Peyer's patch (tissue), 4 donors: ENCODE measurements around the gene ARMH1. TPM values are rescaled to one million over a fixed set of nuclear protein-coding genes. Genes with fewer than 3 reads are reported as not detected.

Experiments used
- DNase-seq, 3 donors: peaks; one replicate each; pipeline ENCODE4 v3.0.0-alpha.2; 2017 to 2019
- H3K27ac ChIP-seq, 4 donors: fragments of 200-600 bp; sonication (generic); one replicate each; pipeline ENCODE4 v1.5.1; 2016 to 2019
- H3K27me3 ChIP-seq, 2 donors: fragments of 200-600 bp; sonication (generic); one replicate each; pipeline ENCODE4 v1.5.1; 2019
- H3K36me3 ChIP-seq, 3 donors: fragments of 200-600 bp; sonication (generic); one replicate each; pipeline ENCODE4 v1.5.1; 2016 to 2019
- H3K4me1 ChIP-seq, 4 donors: fragments of 200-600 bp; sonication (generic); one replicate each; pipeline ENCODE4 v1.5.1; 2016 to 2019
- H3K4me3 ChIP-seq, 4 donors: fragments of 200-600 bp; sonication (generic); 1 replicate in 3 of 4; 2 replicates in 1 of 4; pipeline ENCODE4 v1.5.1; 2016 to 2019; ENCODE audit warnings: mild to moderate bottlenecking in 1 of 4
- H3K9me3 ChIP-seq, 4 donors: fragments of 200-600 bp; sonication (generic); one replicate each; pipeline ENCODE4 v1.5.1; 2016 to 2019; ENCODE audit warnings: mild to moderate bottlenecking in 1 of 4
- CTCF ChIP-seq, 6 experiments: fragments of 450-650 bp in 4 of 6; fragments of 200-600 bp in 2 of 6; sonication (generic) in 1 of 6; IDR thresholded peaks; one replicate each; pipeline ENCODE4 v1.5.1; 2017 to 2019; ENCODE audit warnings: antibody characterized with exemption in 6 of 6, mild to moderate bottlenecking in 3 of 6, moderate library complexity in 1 of 6
- POLR2A ChIP-seq, 2 donors: fragments of 450-650 bp; IDR thresholded peaks; one replicate each; pipeline ENCODE4 v1.5.1; 2017; ENCODE audit warnings: antibody characterized with exemption in 2 of 2, mild to moderate bottlenecking in 2 of 2, moderate library complexity in 2 of 2
- total RNA-seq, 4 donors: library from RNA; depleted of rRNA; stranded (reverse); fragments of >200 nt; gene quantifications; one replicate each; pipeline ENCODE4 v1.1.0, GENCODE V29; 2016

The ARMH1 gene
- total RNA-seq, 4 donors from 2014 or later, result 3.7 to 7.7 (median 4.8) TPM

GRCh38 chr1:44646261-44647110 lies 28.0 kb upstream of the ARMH1 start:
- Histone ChIP-seq H3K4me3 (no peak overlapping the region), H3K4me1 (peaks cover 0 to 52% (median 4%) of the 10 kb centered on the region in 4 donors), H3K27ac (peak overlapping the region; percentile 39 to 88 (median 78)), H3K9me3 (no peaks in the 10 kb centered on the region), H3K36me3 (peaks cover 0 to 90% (median 0%) of the 10 kb centered on the region in 3 donors), H3K27me3 (no peaks in the 10 kb centered on the region)
- DNase-seq, result peak in 1 of 3 donors; percentile 40
- no peak for TF ChIP-seq POLR2A (IDR thresholded peaks at IDR 0.05)
- no peak for TF ChIP-seq CTCF (IDR thresholded peaks at IDR 0.05)

- Histone ChIP-seq H3K27ac (peak overlapping the region in 2 of 4 donors; percentile 46 to 72), H3K9me3 (no peaks in the 10 kb centered on the region), H3K4me3 (no peak overlapping the region), H3K36me3 (peaks cover 0 to 76% (median 0%) of the 10 kb centered on the region in 3 donors), H3K27me3 (no peaks in the 10 kb centered on the region), H3K4me1 (peaks cover 0 to 65% (median 4%) of the 10 kb centered on the region in 4 donors)
- DNase-seq, result peak in 1 of 3 donors; percentile 56
- no peak for TF ChIP-seq CTCF (IDR thresholded peaks at IDR 0.05)
- no peak for TF ChIP-seq POLR2A (IDR thresholded peaks at IDR 0.05)
Measured at GRCh38 chr1:44647896-44648295, 26.6 kb upstream of the ARMH1 start.

GRCh38 chr1:44648529-44649250 lies 25.8 kb upstream of the ARMH1 start:
- no peaks in the 10 kb centered on the region for H3K9me3 ChIP-seq
- H3K36me3 ChIP-seq, result peaks cover 0 to 68% (median 0%) of the 10 kb centered on the region in 3 donors
- H3K4me1 ChIP-seq, result peaks cover 0 to 60% (median 4%) of the 10 kb centered on the region in 4 donors
- H3K4me3 ChIP-seq, result no peak overlapping the region
- peak in 1 of 2 donors; percentile 22 for TF ChIP-seq POLR2A (IDR thresholded peaks at IDR 0.05)
- no peak for TF ChIP-seq CTCF (IDR thresholded peaks at IDR 0.05)
- peak overlapping the region in 2 of 4 donors; percentile 72 to 80 for H3K27ac ChIP-seq
- no peaks in the 10 kb centered on the region for H3K27me3 ChIP-seq
- peak in 2 of 3 donors; percentile 73 to 76 for DNase-seq

GRCh38 chr1:44649788-44650158 lies 24.7 kb upstream of the ARMH1 start:
- peak overlapping the region in 2 of 4 donors; percentile 72 to 80 for H3K27ac ChIP-seq
- peaks cover 0 to 54% (median 4%) of the 10 kb centered on the region in 4 donors for H3K4me1 ChIP-seq
- H3K36me3 ChIP-seq, result peaks cover 0 to 64% (median 0%) of the 10 kb centered on the region in 3 donors
- no peak overlapping the region for H3K4me3 ChIP-seq
- DNase-seq, result no peak
- H3K27me3 ChIP-seq, result no peaks in the 10 kb centered on the region
- H3K9me3 ChIP-seq, result no peaks in the 10 kb centered on the region
- no peak for TF ChIP-seq POLR2A (IDR thresholded peaks at IDR 0.05)
- no peak for TF ChIP-seq CTCF (IDR thresholded peaks at IDR 0.05)

- Histone ChIP-seq H3K27ac (peak overlapping the region in 2 of 4 donors; percentile 72 to 80), H3K27me3 (no peaks in the 10 kb centered on the region), H3K36me3 (peaks cover 0 to 64% (median 0%) of the 10 kb centered on the region in 3 donors), H3K9me3 (no peaks in the 10 kb centered on the region), H3K4me1 (peaks cover 0 to 49% (median 4%) of the 10 kb centered on the region in 4 donors), H3K4me3 (no peak overlapping the region)
- TF ChIP-seq POLR2A (IDR thresholded peaks at IDR 0.05) (peak in 1 of 2 donors; percentile 37), CTCF (IDR thresholded peaks at IDR 0.05) (no peak)
- DNase-seq, result peak in 2 of 3 donors; percentile 75 to 79
Measured at GRCh38 chr1:44650159-44650831, 24.2 kb upstream of the ARMH1 start.
